Fibroblast of the aortic adventitia (primary cell): Measurements from ENCODE around the gene PEAK1. TPM values are rescaled to one million over a fixed set of nuclear protein-coding genes. Genes with fewer than 3 reads are reported as not detected.
A peak's percentile ranks its signal among the peaks of the same experiment; 100 is the strongest.

Source experiments
- DNase-seq: peaks from one replicate; pipeline ENCODE4 v3.0.0-alpha.2; 2010; ENCODE audit warnings: low read depth
- H3K4me3 ChIP-seq: 2 replicates; pipeline ENCODE4 v1.5.1; 2011; ENCODE audit warnings: low read depth, mild to moderate bottlenecking, control low read depth, low read length, moderate library complexity
- CTCF ChIP-seq: IDR thresholded peaks from 2 replicates; pipeline ENCODE4 v1.5.1; 2011; ENCODE audit warnings: mild to moderate bottlenecking, low read length, control low read depth, inconsistent platforms; ENCODE audit not compliant: insufficient read depth
- total RNA-seq: library from RNA; depleted of rRNA; stranded (reverse); fragments of >200 nt; gene quantifications from 2 replicates; pipeline ENCODE4 v1.2.3, GENCODE V29; 2012; ENCODE audit warnings: low replicate concordance

PEAK1 gene
- total RNA-seq, 1 donor = 98.2 TPM

GRCh38 chr15:77111789-77112188 lies 308.1 kb downstream of the PEAK1 start:
- H3K4me3 ChIP-seq = no peak overlapping the region
- DNase-seq = no peak
- TF ChIP-seq CTCF = no peak

DNA sequence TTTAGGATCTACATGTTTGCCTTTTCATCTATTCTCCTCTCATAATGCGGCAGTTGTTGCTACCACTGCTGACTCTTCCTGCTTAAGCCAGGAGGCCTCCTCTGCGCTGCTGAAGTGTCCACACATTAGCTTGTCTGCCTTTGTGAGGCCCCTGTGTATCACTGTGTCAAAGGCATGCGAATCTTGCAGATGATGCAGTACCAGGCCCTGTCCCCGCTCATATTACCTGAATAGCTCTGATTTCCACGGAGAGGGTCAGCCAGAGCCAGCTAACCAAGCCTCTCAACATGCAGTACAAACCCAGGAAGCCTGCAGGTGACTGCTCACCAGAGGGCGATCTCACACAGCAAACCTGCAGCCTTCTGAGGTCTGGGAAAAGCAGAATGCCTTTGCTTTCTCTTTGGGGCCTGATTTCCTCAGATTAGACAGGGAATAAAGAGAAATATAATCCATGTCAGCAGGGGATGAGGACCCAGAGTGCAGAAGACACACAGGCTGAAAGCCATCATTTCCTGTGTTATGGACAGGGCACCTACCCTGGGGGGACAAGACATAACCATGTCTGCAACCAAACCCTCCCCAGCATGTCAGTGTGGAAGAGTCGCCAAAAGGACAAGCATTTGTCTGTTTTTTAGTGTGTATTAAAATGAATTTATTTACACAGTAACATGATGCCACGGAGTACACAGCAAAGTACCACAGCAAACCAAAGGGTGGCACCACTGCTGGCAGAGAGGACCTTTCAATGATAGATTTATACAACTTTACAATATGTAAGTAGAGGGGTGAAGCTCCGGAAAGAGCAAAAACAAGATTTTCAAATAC lies 312.2 kb downstream of the PEAK1 start:
- no peak overlapping the region for H3K4me3 ChIP-seq
- peak; percentile 63 for DNase-seq
- TF ChIP-seq CTCF = peak; percentile 73

DNA sequence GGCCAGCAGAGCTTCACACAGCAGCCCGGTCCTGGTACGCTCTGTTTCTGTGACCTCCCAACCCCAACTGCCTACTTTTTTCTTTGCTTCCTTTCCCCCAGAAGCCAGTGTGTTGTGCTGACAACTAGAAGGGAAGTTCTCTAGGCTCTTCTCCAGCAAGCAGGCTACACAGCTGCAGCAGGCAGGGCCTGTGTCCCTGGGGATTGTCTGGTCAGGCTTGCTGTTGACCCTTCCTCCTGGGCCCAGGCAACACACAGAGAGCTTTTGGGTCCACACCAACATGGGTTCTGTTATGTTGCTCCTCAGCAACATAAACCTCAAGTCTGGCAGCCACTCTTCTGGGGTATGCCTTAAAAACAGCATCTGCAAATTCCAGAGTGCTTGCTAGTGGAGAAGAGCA lies 312.8 kb downstream of the PEAK1 start:
- DNase-seq = peak; percentile 63
- TF ChIP-seq CTCF = no peak
- H3K4me3 ChIP-seq = no peak overlapping the region

GRCh38 chr15:77104155-77104554 lies 315.7 kb downstream of the PEAK1 start:
- H3K4me3 ChIP-seq = no peak overlapping the region
- TF ChIP-seq CTCF = no peak
- peak; percentile 89 for DNase-seq

DNA sequence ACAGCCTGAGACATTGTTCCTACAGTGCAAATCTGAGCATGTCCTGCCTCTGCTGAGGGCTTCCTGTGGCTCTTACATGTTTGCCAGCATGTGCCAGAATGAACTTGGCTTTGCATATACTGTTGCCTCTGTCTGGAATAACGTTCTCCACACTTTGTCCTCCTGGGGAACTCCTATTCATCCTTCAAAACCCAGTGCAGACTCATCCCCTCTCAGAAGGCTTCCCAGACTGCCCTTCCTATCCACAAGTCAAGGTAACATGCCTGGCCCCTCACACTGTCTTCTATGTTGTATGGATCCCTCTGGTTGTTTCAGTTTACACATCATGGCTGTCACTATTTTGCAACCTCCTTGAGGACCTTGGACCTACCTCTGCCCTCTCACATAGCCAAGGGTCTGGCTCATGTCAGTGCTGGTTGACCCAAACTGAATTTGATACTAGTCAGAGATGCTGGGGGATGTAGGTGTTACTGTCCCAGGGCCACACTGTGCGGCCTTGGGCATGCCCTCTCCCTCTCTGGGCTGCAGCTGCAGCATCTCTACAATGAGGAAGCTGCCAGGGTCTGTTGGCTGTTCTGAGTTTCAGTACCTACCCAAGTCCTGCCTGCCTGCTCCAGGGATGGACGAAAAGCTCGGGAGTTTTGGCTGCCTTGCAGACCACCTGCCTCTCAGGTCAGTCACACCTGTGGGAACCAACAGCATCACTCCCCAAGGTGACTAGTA lies 320.0 kb downstream of the PEAK1 start:
- no peak for TF ChIP-seq CTCF
- H3K4me3 ChIP-seq = no peak overlapping the region
- no peak for DNase-seq

GRCh38 chr15:77098572-77098971 lies 321.3 kb downstream of the PEAK1 start:
- no peak for TF ChIP-seq CTCF
- no peak overlapping the region for H3K4me3 ChIP-seq

More at GRCh38 chr15:77098572-77098971, 321.3 kb downstream of the PEAK1 start:
- DNase-seq = no peak
